ENCODE data around the gene PTMA.
"Not testable (repeated sequence)": the region's sequence is repeated elsewhere in the genome, so short reads cannot be mapped to it uniquely, and the experiment has no call there.

Gene PTMA

DNA sequence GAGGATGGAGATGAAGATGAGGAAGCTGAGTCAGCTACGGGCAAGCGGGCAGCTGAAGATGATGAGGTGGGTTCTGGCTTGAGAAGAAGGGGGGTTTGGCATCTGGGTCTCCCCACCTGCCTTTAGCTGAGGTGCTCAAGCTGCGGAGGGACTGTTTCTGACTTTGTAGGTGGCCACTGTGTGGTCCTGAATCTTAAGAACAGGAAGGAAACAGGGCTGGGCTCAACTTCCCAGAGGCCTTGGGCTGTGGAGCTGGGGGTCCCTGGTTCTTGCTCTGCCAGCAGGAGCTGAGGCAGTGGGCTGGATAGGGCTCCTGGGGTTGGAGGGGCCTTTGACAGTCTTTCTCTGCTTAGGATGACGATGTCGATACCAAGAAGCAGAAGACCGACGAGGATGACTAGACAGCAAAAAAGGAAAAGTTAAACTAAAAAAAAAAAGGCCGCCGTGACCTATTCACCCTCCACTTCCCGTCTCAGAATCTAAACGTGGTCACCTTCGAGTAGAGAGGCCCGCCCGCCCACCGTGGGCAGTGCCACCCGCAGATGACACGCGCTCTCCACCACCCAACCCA, 4.2 kb downstream of the PTMA start:
- Histone ChIP-seq H3K79me1 (ENCODE audit: low read length) (peaks cover 26% of the 10 kb centered on the region), H3K4ac (ENCODE audit: low read depth, low read length) (peak overlapping the region; percentile 12), H3K79me2 (ENCODE audit: control insufficient read depth, insufficient read depth, low read length, poor library complexity) (peaks cover 31% of the 10 kb centered on the region), H3K4me1 (ENCODE audit: control insufficient read depth in 1 of 2, insufficient read depth in 2 of 2, low read length in 2 of 2) (peaks cover 11 to 23% of the 10 kb centered on the region in 2 experiments), H3K36me3 (ENCODE audit: control insufficient read depth in 1 of 2, insufficient read depth in 2 of 2, low read length in 2 of 2) (peaks cover 28 to 36% of the 10 kb centered on the region in 2 experiments)
- H4K12ac ChIP-seq (ENCODE audit: low read depth, low read length); H2BK120ac ChIP-seq (ENCODE audit: insufficient read depth, low read length, poor library complexity); H3K14ac ChIP-seq (ENCODE audit: low read length); H3K18ac ChIP-seq (ENCODE audit: low read length); H3K23ac ChIP-seq (ENCODE audit: low read length); H4K91ac ChIP-seq (ENCODE audit: low read depth, low read length); H3K4me2 ChIP-seq (ENCODE audit: low read length); H2BK5ac ChIP-seq (ENCODE audit: low read depth, low read length, poor library complexity); H2AFZ ChIP-seq (ENCODE audit: insufficient read depth, low read length, poor library complexity); H3K9me3 ChIP-seq (ENCODE audit: insufficient read depth, low read depth, low read length); H3K27ac ChIP-seq (ENCODE audit: low read depth, low read length); H3K4me3 ChIP-seq (ENCODE audit: low read depth, low read length); H2BK12ac ChIP-seq (ENCODE audit: low read length); H2AK5ac ChIP-seq (ENCODE audit: low read length); H3K27me3 ChIP-seq (ENCODE audit: insufficient read depth, low read length); H4K8ac ChIP-seq (ENCODE audit: low read depth, low read length); H3K9ac ChIP-seq (ENCODE audit: low read length): not testable (repeated sequence)
- peak in 1 of 2 donors; percentile 31 for DNase-seq
- no CpG with 5 or more reads among the region's 18 CpGs for WGBS (ENCODE audit: extremely low coverage, insufficient coverage, insufficient read length)

DNA sequence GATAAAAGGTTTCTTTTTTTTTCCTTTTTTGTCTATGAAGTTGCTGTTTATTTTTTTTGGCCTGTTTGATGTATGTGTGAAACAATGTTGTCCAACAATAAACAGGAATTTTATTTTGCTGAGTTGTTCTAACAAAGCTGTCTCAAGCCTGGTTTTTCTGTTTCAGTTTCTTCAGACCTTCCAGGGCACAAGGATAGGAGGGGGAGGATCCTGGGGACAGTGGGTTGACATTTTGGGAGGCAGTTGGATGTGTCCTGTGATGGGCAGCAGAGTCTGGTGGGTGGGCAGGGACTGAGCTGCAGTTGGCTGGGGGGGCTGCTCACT, 5.0 kb downstream of the PTMA start:
- H3K14ac ChIP-seq (ENCODE audit: low read length); H3K9ac ChIP-seq (ENCODE audit: low read length); H4K8ac ChIP-seq (ENCODE audit: low read depth, low read length); H3K23ac ChIP-seq (ENCODE audit: low read length); H4K12ac ChIP-seq (ENCODE audit: low read depth, low read length); H3K4ac ChIP-seq (ENCODE audit: low read depth, low read length); H3K27ac ChIP-seq (ENCODE audit: low read depth, low read length); H3K9me3 ChIP-seq (ENCODE audit: insufficient read depth, low read depth, low read length); H2BK5ac ChIP-seq (ENCODE audit: low read depth, low read length, poor library complexity); H3K4me3 ChIP-seq (ENCODE audit: low read depth, low read length); H2BK12ac ChIP-seq (ENCODE audit: low read length); H3K27me3 ChIP-seq (ENCODE audit: insufficient read depth, low read length); H4K91ac ChIP-seq (ENCODE audit: low read depth, low read length); H2AK5ac ChIP-seq (ENCODE audit: low read length); H3K18ac ChIP-seq (ENCODE audit: low read length); H2AFZ ChIP-seq (ENCODE audit: insufficient read depth, low read length, poor library complexity); H2BK120ac ChIP-seq (ENCODE audit: insufficient read depth, low read length, poor library complexity); H3K4me2 ChIP-seq (ENCODE audit: low read length): not testable (repeated sequence)
- Histone ChIP-seq H3K4me1 (ENCODE audit: control insufficient read depth in 1 of 2, insufficient read depth in 2 of 2, low read length in 2 of 2) (peaks cover 16 to 27% of the 10 kb centered on the region in 2 experiments), H3K79me2 (ENCODE audit: control insufficient read depth, insufficient read depth, low read length, poor library complexity) (peaks cover 28% of the 10 kb centered on the region), H3K79me1 (ENCODE audit: low read length) (peaks cover 22% of the 10 kb centered on the region), H3K36me3 (ENCODE audit: control insufficient read depth in 1 of 2, insufficient read depth in 2 of 2, low read length in 2 of 2) (peaks cover 28 to 36% of the 10 kb centered on the region in 2 experiments)
- DNase-seq: peak in 1 of 2 donors; percentile 57

DNA sequence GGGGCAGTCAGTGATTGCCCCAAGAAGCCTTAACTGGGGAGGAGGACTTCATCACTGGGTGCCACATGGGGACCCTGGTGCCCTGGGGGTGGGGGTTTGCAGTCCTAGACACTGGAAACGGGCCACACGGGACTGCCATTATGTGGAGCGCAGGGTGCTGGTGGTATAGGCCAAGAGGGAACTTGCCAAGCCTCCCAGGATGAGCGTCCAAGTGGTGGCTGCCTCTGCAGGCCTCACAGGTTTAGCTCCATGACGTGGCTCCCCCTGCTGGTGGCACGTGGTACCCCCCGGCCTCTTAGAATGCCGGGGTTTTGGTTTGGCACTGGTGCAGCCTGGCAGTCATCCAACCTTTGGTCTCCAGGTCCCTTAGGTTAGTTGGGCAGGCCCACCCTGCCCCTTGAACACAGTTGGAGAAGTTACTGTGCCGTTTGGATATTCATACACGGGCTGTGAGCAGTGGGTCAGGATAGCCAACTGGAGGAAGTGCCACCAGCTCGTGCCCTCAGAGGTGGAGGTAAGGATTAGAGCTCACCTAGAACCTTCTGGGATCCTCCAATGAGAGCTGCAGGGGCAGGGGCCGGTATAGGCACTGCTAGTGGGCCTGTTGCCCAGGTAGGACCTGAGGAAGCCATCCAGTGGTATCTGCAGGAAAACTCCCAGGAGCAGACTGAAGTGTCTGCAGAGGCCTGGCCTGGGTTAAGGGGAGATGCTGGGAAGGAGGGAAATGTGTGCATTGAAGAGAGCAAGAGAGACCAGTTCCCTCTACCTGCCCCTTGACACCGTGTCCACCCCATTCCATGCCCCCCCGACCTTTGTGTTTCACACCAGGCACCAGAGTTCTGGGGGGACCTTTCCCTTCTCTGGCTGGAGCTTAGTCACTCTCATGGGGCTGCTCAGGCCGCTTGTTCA, 5.7 kb downstream of the PTMA start:
- Histone ChIP-seq H2BK5ac (ENCODE audit: low read depth, low read length, poor library complexity) (no peak overlapping the region), H3K4me1 (ENCODE audit: control insufficient read depth in 1 of 2, insufficient read depth in 2 of 2, low read length in 2 of 2) (peaks cover 16 to 27% of the 10 kb centered on the region in 2 experiments), H3K27me3 (ENCODE audit: insufficient read depth, low read length) (no peaks in the 10 kb centered on the region), H3K4ac (ENCODE audit: low read depth, low read length) (no peak overlapping the region), H3K79me1 (ENCODE audit: low read length) (peaks cover 17% of the 10 kb centered on the region), H2AK5ac (ENCODE audit: low read length) (no peak overlapping the region), H3K36me3 (ENCODE audit: control insufficient read depth in 1 of 2, insufficient read depth in 2 of 2, low read length in 2 of 2) (peaks cover 28 to 36% of the 10 kb centered on the region in 2 experiments), H2BK12ac (ENCODE audit: low read length) (no peak overlapping the region), H4K8ac (ENCODE audit: low read depth, low read length) (no peak overlapping the region), H4K91ac (ENCODE audit: low read depth, low read length) (no peak overlapping the region), H3K27ac (ENCODE audit: low read depth, low read length) (peak overlapping the region; percentile 13), H2BK120ac (ENCODE audit: insufficient read depth, low read length, poor library complexity) (no peak overlapping the region), H3K14ac (ENCODE audit: low read length) (no peak overlapping the region), H3K23ac (ENCODE audit: low read length) (no peak overlapping the region), H2AFZ (ENCODE audit: insufficient read depth, low read length, poor library complexity) (no peak overlapping the region), H3K18ac (ENCODE audit: low read length) (no peak overlapping the region), H3K4me2 (ENCODE audit: low read length) (no peak overlapping the region), H3K9me3 (ENCODE audit: insufficient read depth, low read depth, low read length) (no peaks in the 10 kb centered on the region), H3K79me2 (ENCODE audit: control insufficient read depth, insufficient read depth, low read length, poor library complexity) (peaks cover 22% of the 10 kb centered on the region), H3K4me3 (ENCODE audit: low read depth, low read length) (no peak overlapping the region), H3K9ac (ENCODE audit: low read length) (no peak overlapping the region), H4K12ac (ENCODE audit: low read depth, low read length) (no peak overlapping the region)
- no CpG with 5 or more reads among the region's 15 CpGs for WGBS (ENCODE audit: extremely low coverage, insufficient coverage, insufficient read length)
- peak; percentile 97 to 98 for DNase-seq

DNA sequence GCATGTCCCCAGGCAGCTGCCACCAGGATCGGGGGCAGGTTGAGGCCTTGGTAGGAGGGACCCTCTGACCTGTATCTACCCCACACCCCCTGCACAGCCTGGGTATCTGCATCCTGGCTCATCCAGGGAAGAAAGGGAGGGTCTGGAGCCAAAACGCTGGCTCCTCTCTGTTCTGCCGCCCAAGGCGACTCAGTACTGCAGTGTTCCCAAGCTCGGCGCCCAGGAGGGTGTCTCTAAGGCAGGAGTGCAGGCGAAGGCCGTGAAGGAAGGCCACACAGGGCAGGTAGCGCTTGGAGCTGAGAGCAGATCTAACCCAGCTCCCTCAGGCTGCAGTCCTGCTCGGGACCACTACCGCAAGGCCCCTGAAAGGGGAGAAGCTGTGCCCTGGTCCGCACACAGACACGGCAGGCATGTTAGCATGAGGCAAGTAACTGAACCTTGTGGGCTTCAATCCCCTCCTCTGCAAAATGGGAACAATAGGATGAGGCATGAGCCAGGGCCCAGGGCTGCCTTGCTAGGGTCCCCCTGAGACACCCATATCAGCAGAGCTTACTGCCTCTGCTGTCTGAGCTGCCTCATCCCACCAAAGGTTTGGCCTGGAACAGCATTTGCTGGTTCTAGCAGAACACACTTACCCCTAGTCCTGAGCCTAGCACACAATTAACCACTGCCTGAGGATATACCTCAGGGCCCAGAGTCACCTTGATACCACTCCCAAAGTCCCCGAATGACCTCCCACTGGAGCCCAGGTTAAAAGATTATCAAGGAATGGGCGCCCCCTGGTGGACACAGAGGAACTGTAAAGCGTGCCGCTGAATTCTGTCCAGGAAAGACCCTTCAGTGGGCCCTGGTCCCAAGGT, 6.5 kb downstream of the PTMA start:
- H3K4me3 ChIP-seq (ENCODE audit: low read depth, low read length): no peak overlapping the region
- WGBS (ENCODE audit: extremely low coverage, insufficient coverage, insufficient read length): no CpG with 5 or more reads among the region's 17 CpGs
- H2AFZ ChIP-seq (ENCODE audit: insufficient read depth, low read length, poor library complexity): no peak overlapping the region
- no peak overlapping the region for H4K8ac ChIP-seq (ENCODE audit: low read depth, low read length)
- H3K18ac ChIP-seq (ENCODE audit: low read length): no peak overlapping the region
- peak; percentile 95 to 99 for DNase-seq
- H2AK5ac ChIP-seq (ENCODE audit: low read length): no peak overlapping the region
- H3K27ac ChIP-seq (ENCODE audit: low read depth, low read length): peak overlapping the region; percentile 13
- no peak overlapping the region for H2BK5ac ChIP-seq (ENCODE audit: low read depth, low read length, poor library complexity)
- H3K4me2 ChIP-seq (ENCODE audit: low read length): no peak overlapping the region
- H3K4ac ChIP-seq (ENCODE audit: low read depth, low read length): no peak overlapping the region
- no peak overlapping the region for H3K9ac ChIP-seq (ENCODE audit: low read length)
- H3K23ac ChIP-seq (ENCODE audit: low read length): no peak overlapping the region
- peaks cover 28 to 31% of the 10 kb centered on the region in 2 experiments for H3K36me3 ChIP-seq (ENCODE audit: control insufficient read depth in 1 of 2, insufficient read depth in 2 of 2, low read length in 2 of 2)
- H3K79me1 ChIP-seq (ENCODE audit: low read length): peaks cover 8% of the 10 kb centered on the region
- peaks cover 13% of the 10 kb centered on the region for H3K79me2 ChIP-seq (ENCODE audit: control insufficient read depth, insufficient read depth, low read length, poor library complexity)
- H2BK12ac ChIP-seq (ENCODE audit: low read length): no peak overlapping the region
- peaks cover 16 to 27% of the 10 kb centered on the region in 2 experiments for H3K4me1 ChIP-seq (ENCODE audit: control insufficient read depth in 1 of 2, insufficient read depth in 2 of 2, low read length in 2 of 2)
- no peak overlapping the region for H2BK120ac ChIP-seq (ENCODE audit: insufficient read depth, low read length, poor library complexity)
- H4K12ac ChIP-seq (ENCODE audit: low read depth, low read length): no peak overlapping the region
- H3K27me3 ChIP-seq (ENCODE audit: insufficient read depth, low read length): no peaks in the 10 kb centered on the region
- no peak overlapping the region for H3K14ac ChIP-seq (ENCODE audit: low read length)
- no peak overlapping the region for H4K91ac ChIP-seq (ENCODE audit: low read depth, low read length)
- H3K9me3 ChIP-seq (ENCODE audit: insufficient read depth, low read depth, low read length): no peaks in the 10 kb centered on the region
